K562 (cell line): ENCODE measurements around the gene OSBPL3. TPM values are rescaled to one million over a fixed set of nuclear protein-coding genes. Genes with fewer than 3 reads are reported as not detected.

Experiments
- ATAC-seq: fragments of 200-7000 bp; cut with Tn5 transposase; 3 replicates; pipeline ENCODE4 v1.9.1; 2020; ENCODE audit warnings: moderate library complexity
- BruUV-seq: library from RNA; stranded (reverse); fragments of 400-500 nt; replicated peaks from 2 replicates; lab custom pipeline; 2021; lab: Mats Ljungman, UMichigan
- CTCF ChIA-PET: fragments of 300-600 bp; formaldehyde crosslinking; extraction: SDS; loops from one replicate; lab custom pipeline; 2021; ENCODE audit warnings: low intra/inter-chr PET ratio; lab: Yijun Ruan, JAX
- POLR2A ChIA-PET: fragments of 300-600, 350-650 bp; sonication (Branson Sonifier 250); formaldehyde crosslinking; extraction: SDS; loops from one replicate; lab custom pipeline; 2021; ENCODE audit warnings: antibody characterized with exemption, inconsistent platforms; lab: Yijun Ruan, JAX
- DNase-seq, 4 experiments: peaks; one replicate each; pipeline versions ENCODE4 v3.0.0 to v3.0.0-alpha.2; 2011 to 2018; ENCODE audit warnings: low spot score in 3 of 4, mixed read lengths in 3 of 4; ENCODE audit errors: extremely low read depth in 1 of 4
- FAIRE-seq: peaks from 2 replicates; lab custom pipeline; 2011; peaks lifted over from hg19 to GRCh38; lab: Jason Lieb, UNC
- H2AFZ ChIP-seq: 2 replicates; pipeline ENCODE4 v1.6.0; 2011; ENCODE audit warnings: low read depth, low read length, control low read depth, inconsistent platforms
- H3K27ac ChIP-seq: fragments of 200-600 bp; 3 replicates; pipeline ENCODE4 v1.8.0; 2011; ENCODE audit warnings: low read depth, mild to moderate bottlenecking, control low read depth, inconsistent platforms, low read length, moderate library complexity, mixed read lengths; ENCODE audit errors: extremely low read depth
- H3K27me3 ChIP-seq, 2 experiments: fragments of 300-600 bp in 1 of 2; 2 replicates in 1 of 2; 3 replicates in 1 of 2; pipeline versions ENCODE4 v1.6.0 to v1.8.0; 2011; ENCODE audit warnings: inconsistent platforms in 2 of 2, low read length in 2 of 2, mild to moderate bottlenecking in 1 of 2, mixed read lengths in 1 of 2, moderate library complexity in 1 of 2; ENCODE audit not compliant: control insufficient read depth in 2 of 2, insufficient read depth in 2 of 2
- H3K36me3 ChIP-seq: fragments of 300-600 bp; 3 replicates; pipeline ENCODE4 v1.8.0; 2011; ENCODE audit warnings: mild to moderate bottlenecking, low read length, inconsistent platforms; ENCODE audit not compliant: control insufficient read depth, insufficient read depth
- H3K4me1 ChIP-seq, 2 experiments: fragments of 200-600 bp in 1 of 2; replicated peaks in 1 of 2; 2 replicates in 1 of 2; 3 replicates in 1 of 2; pipeline versions ENCODE4 v1.5.1 to v1.8.0; 2011; ENCODE audit warnings: inconsistent platforms in 2 of 2, low read length in 2 of 2, mild to moderate bottlenecking in 1 of 2, mixed read lengths in 1 of 2, moderate library complexity in 1 of 2; ENCODE audit not compliant: control insufficient read depth in 2 of 2, insufficient read depth in 2 of 2
- H3K4me2 ChIP-seq: 2 replicates; pipeline ENCODE4 v1.6.1; 2011; ENCODE audit warnings: low read length, control low read depth, inconsistent platforms, mixed read lengths; ENCODE audit not compliant: insufficient read depth
- H3K4me3 ChIP-seq: fragments of 200-600 bp; sonication (generic), shearing (Covaris generic); 2 replicates; pipeline ENCODE4 v1.5.1; 2016; ENCODE audit warnings: control low read depth, inconsistent platforms
- H3K79me2 ChIP-seq: fragments of 200-600 bp; 3 replicates; pipeline ENCODE4 v1.8.0; 2011; ENCODE audit warnings: low read length, inconsistent platforms; ENCODE audit not compliant: control insufficient read depth, insufficient read depth
- H3K9ac ChIP-seq, 2 experiments: 2 replicates each; pipeline versions ENCODE4 v1.6.0 to v1.6.1; 2011; ENCODE audit warnings: low read depth in 2 of 2, low read length in 2 of 2, control low read depth in 1 of 2, inconsistent platforms in 1 of 2, mild to moderate bottlenecking in 1 of 2, mixed read lengths in 1 of 2; ENCODE audit not compliant: insufficient read depth in 1 of 2
- H3K9me1 ChIP-seq: one replicate; pipeline ENCODE4 v1.6.0; 2011; ENCODE audit warnings: inconsistent platforms, mild to moderate bottlenecking, low read length, moderate library complexity; ENCODE audit not compliant: control insufficient read depth, insufficient read depth
- H3K9me3 ChIP-seq: replicated peaks from 2 replicates; pipeline ENCODE4 v1.5.1; 2011; ENCODE audit warnings: low read depth, low read length, inconsistent platforms; ENCODE audit not compliant: control insufficient read depth, insufficient read depth
- H4K20me1 ChIP-seq: replicated peaks from 2 replicates; pipeline ENCODE4 v1.6.1; 2011; ENCODE audit warnings: low read length, inconsistent platforms, mixed read lengths; ENCODE audit not compliant: control insufficient read depth, insufficient read depth
- WGBS: fragments of 100-300 bp; shearing (Covaris generic); methylation state at CpG from one replicate; pipeline ENCODE4 v1.1.6; 2016; ENCODE audit warnings: low coverage, mixed read lengths; ENCODE audit not compliant: insufficient coverage; ENCODE audit errors: missing lambda C conversion rate; 5-methylcytosine and 5-hydroxymethylcytosine counted together
- in situ Hi-C: fragments of 300-500 bp; cut with MboI; formaldehyde crosslinking; loops from 4 replicates; pipeline ENCODE4 v1.15.0; 2018; ENCODE audit warnings: inconsistent platforms, mixed read lengths
- intact Hi-C: fragments of 100-400 bp; cut with micrococcal nuclease; formaldehyde crosslinking; loops from 2 replicates; pipeline ENCODE4 v1.14.2; 2022
- polyA plus RNA-seq, 8 experiments: library from polyadenylated mRNA; depleted of rRNA in 4 of 8; stranded (reverse) in 5 of 8; unstranded in 3 of 8; fragments of >200 nt; fragmentation: Nextera tagmentation in 2 of 8; fragmentation: Illumina TruSeq in 1 of 8; extraction: Ambion mirVana in 2 of 8; extraction: Trizol in 1 of 8; gene quantifications; 2 replicates each; pipeline versions ENCODE4 v1.2.1 to v1.2.3, GENCODE V29; 2011 to 2014; ENCODE audit warnings: inconsistent platforms in 1 of 8, missing spikeins in 1 of 8
- total RNA-seq, 7 experiments: library from RNA; depleted of rRNA in 6 of 7; stranded (reverse); fragments of >200 nt in 6 of 7; fragmentation: Illumina TruSeq in 2 of 7; extraction: Trizol in 2 of 7; gene quantifications; 2 replicates each; pipeline versions ENCODE4 v1.2.1 to v1.2.3, GENCODE V29; 2011 to 2021; ENCODE audit warnings: low replicate concordance in 1 of 7
- TF ChIP-seq, protein P1 (sequence below), 2 experiments: fragments of 450-650 bp; formaldehyde crosslinking in 1 of 2; IDR thresholded peaks; 2 replicates each; pipeline versions ENCODE4 v1.4.0 to v1.6.1; 2014 to 2020; ENCODE audit warnings: mild to moderate bottlenecking in 2 of 2, borderline replicate concordance in 1 of 2, low read depth in 1 of 2
- TF ChIP-seq, protein P2 (sequence below): sonication (generic); formaldehyde crosslinking; IDR thresholded peaks from 2 replicates; pipeline ENCODE4 v1.8.0; 2022; ENCODE audit warnings: mild to moderate bottlenecking, low read depth, missing genetic modification reagents

The OSBPL3 gene
- total and polyA plus RNA-seq, 9 of the 15 experiments (the other 6 are each of a cell fraction or from before 2014, with no cell fraction given), result 4.8 to 37.2 (median 26.5) TPM

DNA sequence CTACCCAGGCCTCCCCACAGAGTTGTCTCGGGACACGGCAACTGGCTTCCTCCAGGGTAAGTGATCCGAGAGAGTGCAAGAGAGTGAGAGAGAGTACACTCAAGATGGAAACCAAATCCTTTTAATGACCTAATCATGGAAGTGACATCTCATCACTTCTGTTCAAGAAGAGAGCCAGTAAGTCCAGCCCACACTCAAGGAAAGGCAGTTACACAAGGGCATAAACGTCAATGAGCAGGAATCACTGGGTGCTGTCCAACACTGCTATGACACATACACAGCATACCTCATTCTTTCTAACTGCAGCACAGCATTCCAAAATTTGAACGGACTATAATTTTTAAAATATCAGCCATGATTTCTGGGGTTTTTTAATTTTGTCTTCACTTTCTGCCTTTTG lies 29.3 kb upstream of the OSBPL3 start:
- CTCF ChIA-PET, result no interaction called here

More for the DNA sequence above, 29.3 kb upstream of the OSBPL3 start:
- no peak overlapping the region for H3K4me3 ChIP-seq
- POLR2A ChIA-PET, result interaction anchor here (1.4 kb wide), 1 partner anchor 14 kb away, joined by 4 read pairs; no protein-coding TSS in a partner anchor
- H3K4me2 ChIP-seq, result no peak overlapping the region
- no peak for DNase-seq
- H2AFZ ChIP-seq, result no peak overlapping the region
- no peaks in the 10 kb centered on the region for H3K9me1 ChIP-seq
- intact Hi-C loops (no loop called here), in situ Hi-C loops (no loop called here)
- no peak for FAIRE-seq
- H4K20me1 ChIP-seq, result no peaks in the 10 kb centered on the region
- no peaks in the 10 kb centered on the region for H3K79me2 ChIP-seq
- TF ChIP-seq, protein P1, sequence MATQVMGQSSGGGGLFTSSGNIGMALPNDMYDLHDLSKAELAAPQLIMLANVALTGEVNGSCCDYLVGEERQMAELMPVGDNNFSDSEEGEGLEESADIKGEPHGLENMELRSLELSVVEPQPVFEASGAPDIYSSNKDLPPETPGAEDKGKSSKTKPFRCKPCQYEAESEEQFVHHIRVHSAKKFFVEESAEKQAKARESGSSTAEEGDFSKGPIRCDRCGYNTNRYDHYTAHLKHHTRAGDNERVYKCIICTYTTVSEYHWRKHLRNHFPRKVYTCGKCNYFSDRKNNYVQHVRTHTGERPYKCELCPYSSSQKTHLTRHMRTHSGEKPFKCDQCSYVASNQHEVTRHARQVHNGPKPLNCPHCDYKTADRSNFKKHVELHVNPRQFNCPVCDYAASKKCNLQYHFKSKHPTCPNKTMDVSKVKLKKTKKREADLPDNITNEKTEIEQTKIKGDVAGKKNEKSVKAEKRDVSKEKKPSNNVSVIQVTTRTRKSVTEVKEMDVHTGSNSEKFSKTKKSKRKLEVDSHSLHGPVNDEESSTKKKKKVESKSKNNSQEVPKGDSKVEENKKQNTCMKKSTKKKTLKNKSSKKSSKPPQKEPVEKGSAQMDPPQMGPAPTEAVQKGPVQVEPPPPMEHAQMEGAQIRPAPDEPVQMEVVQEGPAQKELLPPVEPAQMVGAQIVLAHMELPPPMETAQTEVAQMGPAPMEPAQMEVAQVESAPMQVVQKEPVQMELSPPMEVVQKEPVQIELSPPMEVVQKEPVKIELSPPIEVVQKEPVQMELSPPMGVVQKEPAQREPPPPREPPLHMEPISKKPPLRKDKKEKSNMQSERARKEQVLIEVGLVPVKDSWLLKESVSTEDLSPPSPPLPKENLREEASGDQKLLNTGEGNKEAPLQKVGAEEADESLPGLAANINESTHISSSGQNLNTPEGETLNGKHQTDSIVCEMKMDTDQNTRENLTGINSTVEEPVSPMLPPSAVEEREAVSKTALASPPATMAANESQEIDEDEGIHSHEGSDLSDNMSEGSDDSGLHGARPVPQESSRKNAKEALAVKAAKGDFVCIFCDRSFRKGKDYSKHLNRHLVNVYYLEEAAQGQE (IDR thresholded peaks at IDR 0.05; ENCODE audit: borderline replicate concordance), result peak; percentile 49
- TF ChIP-seq, protein P1 (CRISPR knock-in tag; IDR thresholded peaks at IDR 0.05; ENCODE audit: low read depth), result no peak
- TF ChIP-seq, protein P2, sequence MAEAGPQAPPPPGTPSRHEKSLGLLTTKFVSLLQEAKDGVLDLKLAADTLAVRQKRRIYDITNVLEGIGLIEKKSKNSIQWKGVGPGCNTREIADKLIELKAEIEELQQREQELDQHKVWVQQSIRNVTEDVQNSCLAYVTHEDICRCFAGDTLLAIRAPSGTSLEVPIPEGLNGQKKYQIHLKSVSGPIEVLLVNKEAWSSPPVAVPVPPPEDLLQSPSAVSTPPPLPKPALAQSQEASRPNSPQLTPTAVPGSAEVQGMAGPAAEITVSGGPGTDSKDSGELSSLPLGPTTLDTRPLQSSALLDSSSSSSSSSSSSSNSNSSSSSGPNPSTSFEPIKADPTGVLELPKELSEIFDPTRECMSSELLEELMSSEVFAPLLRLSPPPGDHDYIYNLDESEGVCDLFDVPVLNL, result no peak
- no peak overlapping the region for H3K9ac ChIP-seq
- no TSS peak for BruUV-seq
- no peak for ATAC-seq
- WGBS, result 24% methylated on average over 5 of the region's 5 CpGs
- H3K36me3 ChIP-seq, result no peaks in the 10 kb centered on the region
- no peaks in the 10 kb centered on the region; a peak in 1 of 5 replicates for H3K27me3 ChIP-seq
- H3K27ac ChIP-seq, result no peak overlapping the region
- H3K4me1 ChIP-seq, result no peaks in the 10 kb centered on the region
- H3K9me3 ChIP-seq, result no peaks in the 10 kb centered on the region; the same call in 1 of the 2 replicates
